Fibroblast of lung (primary cell): ENCODE results near the gene NTRK2. TPM values are rescaled to one million over a fixed set of nuclear protein-coding genes. Genes with fewer than 3 reads are reported as not detected.

ENCODE experiments used
- DNase-seq, 2 donors: peaks; one replicate each; pipeline versions ENCODE4 v3.0.0 to v3.0.0-alpha.2; 2010; ENCODE audit warnings: low read depth in 2 of 2
- H2AFZ ChIP-seq: 2 replicates; pipeline ENCODE4 v1.5.1; 2012; ENCODE audit warnings: low read length, control low read depth, inconsistent platforms
- H3K27ac ChIP-seq: 2 replicates; pipeline ENCODE4 v1.5.1; 2011; ENCODE audit warnings: low read length, control low read depth; ENCODE audit not compliant: insufficient read depth
- H3K27me3 ChIP-seq: 2 replicates; pipeline ENCODE4 v1.5.1; 2011; ENCODE audit warnings: mild to moderate bottlenecking, low read length; ENCODE audit not compliant: control insufficient read depth, insufficient read depth
- H3K36me3 ChIP-seq: 2 replicates; pipeline ENCODE4 v1.5.1; 2011; ENCODE audit warnings: low read length; ENCODE audit not compliant: control insufficient read depth, insufficient read depth
- H3K4me1 ChIP-seq: 2 replicates; pipeline ENCODE4 v1.5.1; 2011; ENCODE audit warnings: low read length; ENCODE audit not compliant: control insufficient read depth, insufficient read depth; ENCODE audit errors: extremely low read depth
- H3K4me2 ChIP-seq: 2 replicates; pipeline ENCODE4 v1.5.1; 2011; ENCODE audit warnings: low read length, control low read depth; ENCODE audit not compliant: insufficient read depth; ENCODE audit errors: extremely low read depth
- H3K4me3 ChIP-seq, 4 experiments: fragments of 200-600 bp in 1 of 4; sonication (generic) in 1 of 4; replicated peaks in 1 of 4; 2 replicates each; pipeline ENCODE4 v1.5.1; 2011 to 2016; ENCODE audit warnings: low read length in 4 of 4, low read depth in 3 of 4, mild to moderate bottlenecking in 3 of 4, control low read depth in 2 of 4, inconsistent platforms in 1 of 4, mixed read lengths in 1 of 4; ENCODE audit not compliant: insufficient read depth in 1 of 4; ENCODE audit errors: control extremely low read depth in 1 of 4
- H3K79me2 ChIP-seq: 2 replicates; pipeline ENCODE4 v1.5.1; 2012; ENCODE audit warnings: mild to moderate bottlenecking, low read length, inconsistent platforms; ENCODE audit not compliant: control insufficient read depth, insufficient read depth
- H3K9ac ChIP-seq: 2 replicates; pipeline ENCODE4 v1.5.1; 2011; ENCODE audit warnings: mild to moderate bottlenecking, low read length, control low read depth; ENCODE audit not compliant: insufficient read depth
- H3K9me3 ChIP-seq: 2 replicates; pipeline ENCODE4 v1.5.1; 2012; ENCODE audit warnings: low read depth, low read length; ENCODE audit not compliant: control insufficient read depth, insufficient read depth
- H4K20me1 ChIP-seq: 2 replicates; pipeline ENCODE4 v1.5.1; 2011; ENCODE audit warnings: low read length; ENCODE audit not compliant: control insufficient read depth, insufficient read depth; ENCODE audit errors: extremely low read depth
- EZH2 ChIP-seq: IDR thresholded peaks from 2 replicates; pipeline ENCODE4 v1.5.1; 2012; ENCODE audit warnings: low read length, control low read depth, mild to moderate bottlenecking; ENCODE audit errors: missing control alignments
- polyA plus RNA-seq, 2 donors: library from polyadenylated mRNA; depleted of rRNA in 1 of 2; stranded (reverse) in 1 of 2; unstranded in 1 of 2; fragments of >200 nt; gene quantifications; 2 replicates each; pipeline ENCODE4 v1.2.1, GENCODE V29; 2011 to 2012; ENCODE audit warnings: missing spikeins in 1 of 2
- total RNA-seq: library from RNA; depleted of rRNA; stranded (reverse); fragments of >200 nt; gene quantifications from 2 replicates; pipeline ENCODE4 v1.2.1, GENCODE V29; 2014
- TF ChIP-seq, protein P1 (sequence below), 2 donors: IDR thresholded peaks in 1 of 2; conservative IDR thresholded peaks in 1 of 2; 1 replicate in 1 of 2; 2 replicates in 1 of 2; pipeline ENCODE4 v1.5.1; 2011 to 2012; ENCODE audit warnings: low read length in 2 of 2, control low read depth in 1 of 2, inconsistent platforms in 1 of 2, low read depth in 1 of 2, mild to moderate bottlenecking in 1 of 2

NTRK2 gene
- total and polyA plus RNA-seq, 2 donors (not counting 1 experiment from before 2014, with no cell fraction given): 0.66 to 1.1 TPM

DNA sequence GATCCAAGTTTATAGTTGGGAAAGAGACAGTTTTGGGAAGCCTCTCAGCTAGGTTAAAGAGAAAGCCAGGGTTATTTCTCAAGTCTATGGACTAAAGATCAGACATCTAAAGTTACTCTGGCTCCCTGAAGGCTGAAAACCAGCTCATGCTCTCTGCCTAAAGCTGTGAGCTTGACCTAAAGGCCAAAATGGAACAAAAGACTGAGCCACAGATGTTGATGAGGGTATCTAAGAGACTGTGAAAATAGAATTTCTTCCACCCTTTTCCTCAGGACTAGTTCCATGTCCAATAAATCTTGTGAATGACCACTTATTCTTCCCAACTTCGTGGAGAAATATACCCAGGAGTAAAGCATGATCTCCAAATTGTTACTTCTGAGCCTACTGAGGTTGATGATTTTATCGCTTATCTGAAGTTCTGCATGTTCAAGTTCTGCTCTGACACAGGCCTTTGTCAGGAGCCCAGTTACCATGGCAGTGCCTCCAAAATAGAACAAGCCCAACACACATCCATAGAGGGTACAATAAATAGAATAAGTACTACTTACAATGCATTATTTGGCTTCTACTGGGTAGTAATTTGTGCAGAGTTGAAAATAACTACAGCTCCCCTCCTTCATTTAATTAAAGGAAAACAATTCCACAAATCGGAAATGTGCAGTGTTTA is 373.6 kb downstream of the NTRK2 start:
- Histone ChIP-seq H3K4me1 (no peaks in the 10 kb centered on the region), H3K79me2 (no peaks in the 10 kb centered on the region), H4K20me1 (no peaks in the 10 kb centered on the region), H3K4me2 (no peak overlapping the region), H3K36me3 (no peaks in the 10 kb centered on the region), H2AFZ (no peak overlapping the region), H3K4me3 (no peak overlapping the region), H3K27me3 (no peaks in the 10 kb centered on the region), H3K9me3 (no peaks in the 10 kb centered on the region), H3K27ac (no peak overlapping the region), H3K9ac (no peak overlapping the region)
- no peak for DNase-seq
- no peak for TF ChIP-seq EZH2
- TF ChIP-seq, protein P1, sequence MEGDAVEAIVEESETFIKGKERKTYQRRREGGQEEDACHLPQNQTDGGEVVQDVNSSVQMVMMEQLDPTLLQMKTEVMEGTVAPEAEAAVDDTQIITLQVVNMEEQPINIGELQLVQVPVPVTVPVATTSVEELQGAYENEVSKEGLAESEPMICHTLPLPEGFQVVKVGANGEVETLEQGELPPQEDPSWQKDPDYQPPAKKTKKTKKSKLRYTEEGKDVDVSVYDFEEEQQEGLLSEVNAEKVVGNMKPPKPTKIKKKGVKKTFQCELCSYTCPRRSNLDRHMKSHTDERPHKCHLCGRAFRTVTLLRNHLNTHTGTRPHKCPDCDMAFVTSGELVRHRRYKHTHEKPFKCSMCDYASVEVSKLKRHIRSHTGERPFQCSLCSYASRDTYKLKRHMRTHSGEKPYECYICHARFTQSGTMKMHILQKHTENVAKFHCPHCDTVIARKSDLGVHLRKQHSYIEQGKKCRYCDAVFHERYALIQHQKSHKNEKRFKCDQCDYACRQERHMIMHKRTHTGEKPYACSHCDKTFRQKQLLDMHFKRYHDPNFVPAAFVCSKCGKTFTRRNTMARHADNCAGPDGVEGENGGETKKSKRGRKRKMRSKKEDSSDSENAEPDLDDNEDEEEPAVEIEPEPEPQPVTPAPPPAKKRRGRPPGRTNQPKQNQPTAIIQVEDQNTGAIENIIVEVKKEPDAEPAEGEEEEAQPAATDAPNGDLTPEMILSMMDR (conservative IDR thresholded peaks at IDR 0.05 in 1 of 2, IDR thresholded peaks at IDR 0.05 in 1 of 2; ENCODE audit: low read depth in 1 of 2, low read length in 2 of 2): no peak

DNA sequence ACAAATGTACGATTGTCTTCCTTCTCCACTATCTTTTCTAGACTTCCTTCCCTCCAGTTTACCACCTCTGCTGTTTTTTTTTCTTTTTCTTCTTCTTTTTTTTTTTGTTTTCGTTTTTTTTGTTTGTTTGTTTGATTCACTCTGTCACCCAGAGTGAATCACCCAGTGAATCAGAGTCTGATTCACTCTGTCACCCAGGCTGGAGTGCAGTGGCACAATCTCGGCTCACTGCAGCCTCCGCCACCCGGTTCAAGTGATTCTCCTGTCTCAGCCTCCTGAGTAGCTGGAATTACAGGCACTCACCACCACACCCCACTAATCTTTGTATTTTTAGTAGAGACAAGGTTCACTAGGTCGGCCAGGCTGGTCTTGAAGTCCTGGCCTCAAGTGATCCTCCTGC is 375.7 kb downstream of the NTRK2 start:
- no peak for DNase-seq
- Histone ChIP-seq H4K20me1 (no peaks in the 10 kb centered on the region), H2AFZ (no peak overlapping the region), H3K36me3 (no peaks in the 10 kb centered on the region), H3K4me2 (no peak overlapping the region), H3K27me3 (no peaks in the 10 kb centered on the region), H3K79me2 (no peaks in the 10 kb centered on the region), H3K4me3 (no peak overlapping the region), H3K27ac (no peak overlapping the region), H3K9ac (no peak overlapping the region), H3K9me3 (no peaks in the 10 kb centered on the region), H3K4me1 (no peaks in the 10 kb centered on the region)
- TF ChIP-seq, protein P1 (conservative IDR thresholded peaks at IDR 0.05 in 1 of 2, IDR thresholded peaks at IDR 0.05 in 1 of 2; ENCODE audit: low read depth in 1 of 2, low read length in 2 of 2): no peak
- no peak for TF ChIP-seq EZH2

DNA sequence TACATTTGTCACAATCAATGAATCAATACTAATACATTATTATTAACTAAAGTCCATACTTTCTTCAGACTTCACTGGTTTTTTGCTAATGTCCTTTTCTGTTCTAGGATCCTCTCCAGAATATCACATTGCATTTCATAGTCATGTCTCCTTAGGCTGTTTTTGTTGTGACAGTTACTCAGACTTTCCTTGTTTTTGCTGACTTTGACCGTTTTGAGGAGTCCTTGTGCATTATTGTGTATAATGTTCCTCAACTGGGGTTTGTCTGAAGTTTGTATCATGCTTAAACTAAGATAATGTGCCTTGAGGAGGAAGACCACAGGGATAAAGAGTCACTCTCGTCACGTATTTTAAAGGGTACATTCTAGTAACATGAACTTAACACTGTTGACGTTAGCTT is 376.9 kb downstream of the NTRK2 start:
- TF ChIP-seq, protein P1 (conservative IDR thresholded peaks at IDR 0.05 in 1 of 2, IDR thresholded peaks at IDR 0.05 in 1 of 2; ENCODE audit: low read depth in 1 of 2, low read length in 2 of 2): no peak
- TF ChIP-seq EZH2: no peak
- no peak overlapping the region for H3K27ac ChIP-seq
- H3K27me3 ChIP-seq: no peaks in the 10 kb centered on the region
- no peaks in the 10 kb centered on the region for H3K4me1 ChIP-seq
- H3K9ac ChIP-seq: no peak overlapping the region
- no peak overlapping the region for H3K4me3 ChIP-seq
- no peaks in the 10 kb centered on the region for H3K9me3 ChIP-seq
- H4K20me1 ChIP-seq: no peaks in the 10 kb centered on the region
- H3K4me2 ChIP-seq: no peak overlapping the region
- no peaks in the 10 kb centered on the region for H3K36me3 ChIP-seq
- H2AFZ ChIP-seq: no peak overlapping the region
- DNase-seq: no peak
- no peaks in the 10 kb centered on the region for H3K79me2 ChIP-seq
